ENCODE data around the gene CDNF. TPM values are rescaled to one million over a fixed set of nuclear protein-coding genes. Genes with fewer than 3 reads are reported as not detected.

The CDNF gene
- total RNA-seq, 1 experiment from 2014 or later, result 2.3 TPM

- Mint-ChIP-seq H3K36me3 (ENCODE audit: insufficient read depth, unreplicated experiment) (no peaks in the 10 kb centered on the region), H3K27ac (ENCODE audit: unreplicated experiment) (no peak overlapping the region), H3K4me3 (ENCODE audit: low read depth, unreplicated experiment) (no peak overlapping the region), H3K4me1 (ENCODE audit: low read depth, unreplicated experiment) (no peaks in the 10 kb centered on the region), H3K27me3 (ENCODE audit: unreplicated experiment) (no peaks in the 10 kb centered on the region), H3K9me3 (ENCODE audit: low read depth, unreplicated experiment) (no peaks in the 10 kb centered on the region)
- intact Hi-C loops (cut with micrococcal nuclease; ENCODE audit: unreplicated experiment), result no loop called here
- no peak for DNase-seq
- CTCF ChIA-PET, result no interaction called here
- no peak for TF ChIP-seq CTCF (IDR thresholded peaks at IDR 0.05; ENCODE audit: unreplicated experiment)
- BruUV-seq (replicated peaks), result no TSS peak
Observed at GRCh38 chr10:14810969-14811953, 26.6 kb downstream of the CDNF start.

GRCh38 chr10:14806318-14806717, 31.5 kb downstream of the CDNF start:
- H3K4me3 Mint-ChIP-seq (ENCODE audit: low read depth, unreplicated experiment), result no peak overlapping the region
- H3K9me3 Mint-ChIP-seq (ENCODE audit: low read depth, unreplicated experiment), result no peaks in the 10 kb centered on the region
- DNase-seq, result no peak
- no peaks in the 10 kb centered on the region for H3K4me1 Mint-ChIP-seq (ENCODE audit: low read depth, unreplicated experiment)
- BruUV-seq (replicated peaks), result no TSS peak
- no peak for TF ChIP-seq CTCF (IDR thresholded peaks at IDR 0.05; ENCODE audit: unreplicated experiment)
- CTCF ChIA-PET, result no interaction called here
- no peaks in the 10 kb centered on the region for H3K27me3 Mint-ChIP-seq (ENCODE audit: unreplicated experiment)
- H3K27ac Mint-ChIP-seq (ENCODE audit: unreplicated experiment), result no peak overlapping the region
- H3K36me3 Mint-ChIP-seq (ENCODE audit: insufficient read depth, unreplicated experiment), result no peaks in the 10 kb centered on the region
- intact Hi-C loops (cut with micrococcal nuclease; ENCODE audit: unreplicated experiment), result no loop called here

GRCh38 chr10:14803827-14804226, 34.0 kb downstream of the CDNF start:
- intact Hi-C loops (cut with micrococcal nuclease; ENCODE audit: unreplicated experiment), result no loop called here

GRCh38 chr10:14801723-14802122, 36.1 kb downstream of the CDNF start:
- Mint-ChIP-seq H3K27me3 (ENCODE audit: unreplicated experiment) (no peaks in the 10 kb centered on the region), H3K27ac (ENCODE audit: unreplicated experiment) (no peak overlapping the region), H3K4me1 (ENCODE audit: low read depth, unreplicated experiment) (no peaks in the 10 kb centered on the region), H3K36me3 (ENCODE audit: insufficient read depth, unreplicated experiment) (no peaks in the 10 kb centered on the region), H3K9me3 (ENCODE audit: low read depth, unreplicated experiment) (no peaks in the 10 kb centered on the region), H3K4me3 (ENCODE audit: low read depth, unreplicated experiment) (no peak overlapping the region)
- CTCF ChIA-PET, result no interaction called here
- BruUV-seq (replicated peaks), result no TSS peak
- intact Hi-C loops (cut with micrococcal nuclease; ENCODE audit: unreplicated experiment), result no loop called here
- no peak for TF ChIP-seq CTCF (IDR thresholded peaks at IDR 0.05; ENCODE audit: unreplicated experiment)
- DNase-seq, result no peak

More at GRCh38 chr10:14803827-14804226, 34.0 kb downstream of the CDNF start:
- Mint-ChIP-seq H3K36me3 (ENCODE audit: insufficient read depth, unreplicated experiment) (no peaks in the 10 kb centered on the region), H3K27ac (ENCODE audit: unreplicated experiment) (no peak overlapping the region), H3K9me3 (ENCODE audit: low read depth, unreplicated experiment) (no peaks in the 10 kb centered on the region), H3K4me3 (ENCODE audit: low read depth, unreplicated experiment) (no peak overlapping the region), H3K4me1 (ENCODE audit: low read depth, unreplicated experiment) (no peaks in the 10 kb centered on the region), H3K27me3 (ENCODE audit: unreplicated experiment) (no peaks in the 10 kb centered on the region)
- no peak for DNase-seq
- TF ChIP-seq CTCF (IDR thresholded peaks at IDR 0.05; ENCODE audit: unreplicated experiment), result no peak
- CTCF ChIA-PET, result no interaction called here
- no TSS peak for BruUV-seq (replicated peaks)
